HG02623 (cell line): ENCODE results near the gene HIVEP3.

Experiments used
- ATAC-seq: cut with Tn5 transposase; IDR thresholded peaks from one replicate; pipeline ENCODE4 v1.9.1; 2021; ENCODE audit warnings: moderate library complexity; ENCODE audit not compliant: unreplicated experiment

HIVEP3 gene

GRCh38 chr1:41607808-41608207 is 310.9 kb downstream of the HIVEP3 start:
- ATAC-seq = no peak

GRCh38 chr1:41599912-41600311 is 318.8 kb downstream of the HIVEP3 start:
- no peak for ATAC-seq

GRCh38 chr1:41598325-41598724 is 320.4 kb downstream of the HIVEP3 start:
- ATAC-seq = no peak

- no peak for ATAC-seq
Observed at GRCh38 chr1:41592451-41593125, 326.1 kb downstream of the HIVEP3 start.

GRCh38 chr1:41591891-41592290 is 326.8 kb downstream of the HIVEP3 start:
- ATAC-seq = no peak

GRCh38 chr1:41590331-41590730 is 328.4 kb downstream of the HIVEP3 start:
- ATAC-seq = no peak

- no peak for ATAC-seq
Observed at GRCh38 chr1:41589395-41589794, 329.3 kb downstream of the HIVEP3 start.

- no peak for ATAC-seq
Observed at GRCh38 chr1:41588334-41588875, 330.3 kb downstream of the HIVEP3 start.

GRCh38 chr1:41587791-41588190 is 330.9 kb downstream of the HIVEP3 start:
- ATAC-seq = no peak

GRCh38 chr1:41586230-41586629 is 332.5 kb downstream of the HIVEP3 start:
- no peak for ATAC-seq

GRCh38 chr1:41583658-41584547 is 334.8 kb downstream of the HIVEP3 start:
- no peak for ATAC-seq

GRCh38 chr1:41582851-41583657 is 335.7 kb downstream of the HIVEP3 start:
- no peak for ATAC-seq

- no peak for ATAC-seq
Observed at GRCh38 chr1:41582351-41582750, 336.4 kb downstream of the HIVEP3 start.

GRCh38 chr1:41582004-41582325 is 336.8 kb downstream of the HIVEP3 start:
- no peak for ATAC-seq

GRCh38 chr1:41581216-41582003 is 337.3 kb downstream of the HIVEP3 start:
- ATAC-seq = no peak

- ATAC-seq = no peak
Observed at GRCh38 chr1:41580520-41581172, 338.1 kb downstream of the HIVEP3 start.

GRCh38 chr1:41580021-41580420 is 338.7 kb downstream of the HIVEP3 start:
- no peak for ATAC-seq

GRCh38 chr1:41578712-41579335 is 339.9 kb downstream of the HIVEP3 start:
- no peak for ATAC-seq

GRCh38 chr1:41576620-41577019 is 342.1 kb downstream of the HIVEP3 start:
- no peak for ATAC-seq

GRCh38 chr1:41576206-41576605 is 342.5 kb downstream of the HIVEP3 start:
- no peak for ATAC-seq
